Erythroblast (primary cell): ENCODE data around the gene LRSAM1.

Source experiments
- DNase-seq, 2 experiments: peaks; one replicate each; lab custom pipeline; 2025; lab: John Stamatoyannopoulos, UW
- GATA1 ChIP-seq: IDR thresholded peaks from 2 replicates; pipeline ENCODE4 v1.6.1; 2011; ENCODE audit warnings: low read depth, mild to moderate bottlenecking, control low read depth, low read length, moderate library complexity
- POLR2A ChIP-seq: IDR thresholded peaks from 2 replicates; pipeline ENCODE4 v1.6.1; 2011; ENCODE audit warnings: mild to moderate bottlenecking, low read length

The LRSAM1 gene

GRCh38 chr9:127548352-127548881, 97.1 kb downstream of the LRSAM1 start:
- no peak for TF ChIP-seq GATA1
- TF ChIP-seq POLR2A, result no peak
- no peak for DNase-seq

- no peak for TF ChIP-seq GATA1
- TF ChIP-seq POLR2A, result no peak
- DNase-seq, result no peak
Observed at GRCh38 chr9:127549218-127549617, 97.9 kb downstream of the LRSAM1 start.

GRCh38 chr9:127549751-127550150, 98.4 kb downstream of the LRSAM1 start:
- TF ChIP-seq GATA1 (no peak), POLR2A (no peak)
- no peak for DNase-seq

GRCh38 chr9:127550282-127550681, 99.0 kb downstream of the LRSAM1 start:
- TF ChIP-seq GATA1 (no peak), POLR2A (no peak)

GRCh38 chr9:127550751-127551150, 99.4 kb downstream of the LRSAM1 start:
- DNase-seq, result no peak
- no peak for TF ChIP-seq POLR2A
- TF ChIP-seq GATA1, result no peak

More at GRCh38 chr9:127550282-127550681, 99.0 kb downstream of the LRSAM1 start:
- no peak for DNase-seq
